HL-60/S4 treated with retinoic acid at 250 ng/mL for 4 days and 3 days (cell line): ENCODE data around the gene CMSS1.

Source experiments
- in situ Hi-C: fragments of 300-500 bp; cut with MboI; formaldehyde crosslinking; loops from 2 replicates; pipeline ENCODE4 v1.7.0; 2022; ENCODE audit warnings: low sequenced_read_pairs

The CMSS1 gene

GRCh38 chr3:100073049-100073713 is 255.5 kb downstream of the CMSS1 start:
- in situ Hi-C loops = loop anchor here (25.0 kb wide), 1 partner anchor 164 kb away; no protein-coding TSS in a partner anchor

- in situ Hi-C loops = loop anchor here (25.0 kb wide), 1 partner anchor 163 kb away; no protein-coding TSS in a partner anchor
These were observed 256.1 kb downstream of the CMSS1 start for GRCh38 chr3:100073714-100074307.

GRCh38 chr3:100075196-100075595 is 257.5 kb downstream of the CMSS1 start:
- in situ Hi-C loops = no loop called here

- in situ Hi-C loops = no loop called here
These were observed 258.4 kb downstream of the CMSS1 start for GRCh38 chr3:100075851-100076730.

GRCh38 chr3:100076731-100077529 is 259.3 kb downstream of the CMSS1 start:
- in situ Hi-C loops = no loop called here

- in situ Hi-C loops = no loop called here
These were observed 261.7 kb downstream of the CMSS1 start for GRCh38 chr3:100079328-100079727.

GRCh38 chr3:100080573-100080972 is 262.9 kb downstream of the CMSS1 start:
- in situ Hi-C loops = no loop called here

- in situ Hi-C loops = no loop called here
These were observed 263.6 kb downstream of the CMSS1 start for GRCh38 chr3:100081311-100081710.

GRCh38 chr3:100081986-100082692 is 264.5 kb downstream of the CMSS1 start:
- in situ Hi-C loops = no loop called here

- in situ Hi-C loops = no loop called here
These were observed 265.1 kb downstream of the CMSS1 start for GRCh38 chr3:100082714-100083113.

- in situ Hi-C loops = no loop called here
These were observed 265.5 kb downstream of the CMSS1 start for GRCh38 chr3:100083209-100083608.

- in situ Hi-C loops = no loop called here
These were observed 266.6 kb downstream of the CMSS1 start for GRCh38 chr3:100084100-100084806.

- in situ Hi-C loops = no loop called here
These were observed 268.7 kb downstream of the CMSS1 start for GRCh38 chr3:100086401-100086800.

GRCh38 chr3:100087198-100087597 is 269.5 kb downstream of the CMSS1 start:
- in situ Hi-C loops = no loop called here

- in situ Hi-C loops = no loop called here
These were observed 271.2 kb downstream of the CMSS1 start for GRCh38 chr3:100088735-100089368.

- in situ Hi-C loops = no loop called here
These were observed 272.4 kb downstream of the CMSS1 start for GRCh38 chr3:100089812-100090668.

GRCh38 chr3:100090669-100091005 is 273.0 kb downstream of the CMSS1 start:
- in situ Hi-C loops = no loop called here

- in situ Hi-C loops = no loop called here
These were observed 276.2 kb downstream of the CMSS1 start for GRCh38 chr3:100093831-100094230.
